ENCODE data around the gene PRR35.

Gene PRR35

GRCh38 chr16:528111-529011 is 31.8 kb upstream of the PRR35 start:
- Histone ChIP-seq H3K4me3 (ENCODE audit: insufficient read depth, low read depth, low read length, poor library complexity, severe bottlenecking) (peak overlapping the region; percentile 73), H3K27ac (ENCODE audit: insufficient read depth, low read length, poor library complexity, severe bottlenecking) (peak overlapping the region; percentile 67), H3K27me3 (replicated peaks; ENCODE audit: control insufficient read depth, insufficient read depth, low read length, poor library complexity, severe bottlenecking) (no peaks in the 10 kb centered on the region), H3K4me1 (ENCODE audit: control insufficient read depth, insufficient read depth, low read length, poor library complexity, severe bottlenecking) (peaks cover 30% of the 10 kb centered on the region), H3K9me3 (ENCODE audit: control insufficient read depth, low read length) (no peaks in the 10 kb centered on the region), H3K36me3 (ENCODE audit: control insufficient read depth, insufficient read depth, low read length) (no peaks in the 10 kb centered on the region)
- peak in 2 of 3 donors; percentile 19 to 24 for DNase-seq

GRCh38 chr16:529012-529575 is 31.1 kb upstream of the PRR35 start:
- Histone ChIP-seq H3K4me1 (ENCODE audit: control insufficient read depth, insufficient read depth, low read length, poor library complexity, severe bottlenecking) (peaks cover 30% of the 10 kb centered on the region), H3K27me3 (replicated peaks; ENCODE audit: control insufficient read depth, insufficient read depth, low read length, poor library complexity, severe bottlenecking) (no peaks in the 10 kb centered on the region), H3K4me3 (ENCODE audit: insufficient read depth, low read depth, low read length, poor library complexity, severe bottlenecking) (peak overlapping the region; percentile 73), H3K27ac (ENCODE audit: insufficient read depth, low read length, poor library complexity, severe bottlenecking) (peak overlapping the region; percentile 67), H3K36me3 (ENCODE audit: control insufficient read depth, insufficient read depth, low read length) (no peaks in the 10 kb centered on the region), H3K9me3 (ENCODE audit: control insufficient read depth, low read length) (no peaks in the 10 kb centered on the region)
- DNase-seq, result no peak

- Histone ChIP-seq H3K4me1 (ENCODE audit: control insufficient read depth, insufficient read depth, low read length, poor library complexity, severe bottlenecking) (peaks cover 30% of the 10 kb centered on the region), H3K27ac (ENCODE audit: insufficient read depth, low read length, poor library complexity, severe bottlenecking) (no peak overlapping the region), H3K9me3 (ENCODE audit: control insufficient read depth, low read length) (no peaks in the 10 kb centered on the region), H3K4me3 (ENCODE audit: insufficient read depth, low read depth, low read length, poor library complexity, severe bottlenecking) (peak overlapping the region; percentile 73), H3K36me3 (ENCODE audit: control insufficient read depth, insufficient read depth, low read length) (no peaks in the 10 kb centered on the region), H3K27me3 (replicated peaks; ENCODE audit: control insufficient read depth, insufficient read depth, low read length, poor library complexity, severe bottlenecking) (no peaks in the 10 kb centered on the region)
- DNase-seq, result no peak
Measured at GRCh38 chr16:530111-530817, 29.9 kb upstream of the PRR35 start.

GRCh38 chr16:531494-532125 is 28.6 kb upstream of the PRR35 start:
- no peak for DNase-seq
- no peaks in the 10 kb centered on the region for H3K27me3 ChIP-seq (replicated peaks; ENCODE audit: control insufficient read depth, insufficient read depth, low read length, poor library complexity, severe bottlenecking)
- no peak overlapping the region for H3K4me3 ChIP-seq (ENCODE audit: insufficient read depth, low read depth, low read length, poor library complexity, severe bottlenecking)
- H3K4me1 ChIP-seq (ENCODE audit: control insufficient read depth, insufficient read depth, low read length, poor library complexity, severe bottlenecking), result peaks cover 20% of the 10 kb centered on the region
- H3K36me3 ChIP-seq (ENCODE audit: control insufficient read depth, insufficient read depth, low read length), result no peaks in the 10 kb centered on the region
- H3K27ac ChIP-seq (ENCODE audit: insufficient read depth, low read length, poor library complexity, severe bottlenecking), result no peak overlapping the region
- H3K9me3 ChIP-seq (ENCODE audit: control insufficient read depth, low read length), result no peaks in the 10 kb centered on the region

GRCh38 chr16:533391-534123 is 26.6 kb upstream of the PRR35 start:
- Histone ChIP-seq H3K4me3 (ENCODE audit: insufficient read depth, low read depth, low read length, poor library complexity, severe bottlenecking) (no peak overlapping the region), H3K27ac (ENCODE audit: insufficient read depth, low read length, poor library complexity, severe bottlenecking) (no peak overlapping the region), H3K36me3 (ENCODE audit: control insufficient read depth, insufficient read depth, low read length) (peaks cover 9% of the 10 kb centered on the region), H3K4me1 (ENCODE audit: control insufficient read depth, insufficient read depth, low read length, poor library complexity, severe bottlenecking) (peaks cover 16% of the 10 kb centered on the region), H3K27me3 (replicated peaks; ENCODE audit: control insufficient read depth, insufficient read depth, low read length, poor library complexity, severe bottlenecking) (no peaks in the 10 kb centered on the region), H3K9me3 (ENCODE audit: control insufficient read depth, low read length) (no peaks in the 10 kb centered on the region)
- DNase-seq, result no peak

GRCh38 chr16:534135-534534 is 26.1 kb upstream of the PRR35 start:
- peaks cover 9% of the 10 kb centered on the region for H3K36me3 ChIP-seq (ENCODE audit: control insufficient read depth, insufficient read depth, low read length)
- H3K4me3 ChIP-seq (ENCODE audit: insufficient read depth, low read depth, low read length, poor library complexity, severe bottlenecking), result no peak overlapping the region
- H3K27me3 ChIP-seq (replicated peaks; ENCODE audit: control insufficient read depth, insufficient read depth, low read length, poor library complexity, severe bottlenecking), result no peaks in the 10 kb centered on the region
- no peak for DNase-seq
- H3K27ac ChIP-seq (ENCODE audit: insufficient read depth, low read length, poor library complexity, severe bottlenecking), result no peak overlapping the region
- H3K4me1 ChIP-seq (ENCODE audit: control insufficient read depth, insufficient read depth, low read length, poor library complexity, severe bottlenecking), result peaks cover 14% of the 10 kb centered on the region
- H3K9me3 ChIP-seq (ENCODE audit: control insufficient read depth, low read length), result no peaks in the 10 kb centered on the region

- no peak overlapping the region for H3K27ac ChIP-seq (ENCODE audit: insufficient read depth, low read length, poor library complexity, severe bottlenecking)
- H3K4me1 ChIP-seq (ENCODE audit: control insufficient read depth, insufficient read depth, low read length, poor library complexity, severe bottlenecking), result peaks cover 7% of the 10 kb centered on the region
- peaks cover 12% of the 10 kb centered on the region for H3K36me3 ChIP-seq (ENCODE audit: control insufficient read depth, insufficient read depth, low read length)
Measured at GRCh38 chr16:534856-535445, 25.2 kb upstream of the PRR35 start.

GRCh38 chr16:535446-536405 is 24.5 kb upstream of the PRR35 start:
- no peaks in the 10 kb centered on the region for H3K9me3 ChIP-seq (ENCODE audit: control insufficient read depth, low read length)
- peaks cover 12% of the 10 kb centered on the region for H3K36me3 ChIP-seq (ENCODE audit: control insufficient read depth, insufficient read depth, low read length)
- H3K27ac ChIP-seq (ENCODE audit: insufficient read depth, low read length, poor library complexity, severe bottlenecking), result no peak overlapping the region

More at GRCh38 chr16:534856-535445, 25.2 kb upstream of the PRR35 start:
- no peaks in the 10 kb centered on the region for H3K27me3 ChIP-seq (replicated peaks; ENCODE audit: control insufficient read depth, insufficient read depth, low read length, poor library complexity, severe bottlenecking)
- no peaks in the 10 kb centered on the region for H3K9me3 ChIP-seq (ENCODE audit: control insufficient read depth, low read length)
- no peak overlapping the region for H3K4me3 ChIP-seq (ENCODE audit: insufficient read depth, low read depth, low read length, poor library complexity, severe bottlenecking)
- DNase-seq, result no peak

More at GRCh38 chr16:535446-536405, 24.5 kb upstream of the PRR35 start:
- H3K27me3 ChIP-seq (replicated peaks; ENCODE audit: control insufficient read depth, insufficient read depth, low read length, poor library complexity, severe bottlenecking), result no peaks in the 10 kb centered on the region
- no peaks in the 10 kb centered on the region for H3K4me1 ChIP-seq (ENCODE audit: control insufficient read depth, insufficient read depth, low read length, poor library complexity, severe bottlenecking)
- no peak for DNase-seq
- no peak overlapping the region for H3K4me3 ChIP-seq (ENCODE audit: insufficient read depth, low read depth, low read length, poor library complexity, severe bottlenecking)

Data from effector memory CD4-positive, alpha-beta T cell (primary cell).